ENCODE data around the gene ERMARD. TPM values are rescaled to one million over a fixed set of nuclear protein-coding genes. Genes with fewer than 3 reads are reported as not detected.

The ERMARD gene
- total RNA-seq, 1 donor from 2014 or later, result 35.6 TPM

GRCh38 chr6:169783401-169783800 lies 32.0 kb downstream of the ERMARD start:
- peak; percentile 31 for DNase-seq (ENCODE audit: low spot score)

- peak; percentile 25 for DNase-seq (ENCODE audit: low spot score)
Observed at GRCh38 chr6:169783971-169784820, 32.8 kb downstream of the ERMARD start.

- peak; percentile 29 for DNase-seq (ENCODE audit: low spot score)
Observed at GRCh38 chr6:169784821-169785340, 33.5 kb downstream of the ERMARD start.

GRCh38 chr6:169785566-169785965 lies 34.1 kb downstream of the ERMARD start:
- no peak for DNase-seq (ENCODE audit: low spot score)

GRCh38 chr6:169786349-169786748 lies 34.9 kb downstream of the ERMARD start:
- DNase-seq (ENCODE audit: low spot score), result no peak

GRCh38 chr6:169787797-169788196 lies 36.4 kb downstream of the ERMARD start:
- DNase-seq (ENCODE audit: low spot score), result peak; percentile 10

GRCh38 chr6:169788809-169789145 lies 37.4 kb downstream of the ERMARD start:
- no peak for DNase-seq (ENCODE audit: low spot score)

- peak; percentile 39 for DNase-seq (ENCODE audit: low spot score)
Observed at GRCh38 chr6:169789146-169789943, 37.9 kb downstream of the ERMARD start.

- DNase-seq (ENCODE audit: low spot score), result peak; percentile 82
Observed at GRCh38 chr6:169789944-169790927, 38.8 kb downstream of the ERMARD start.

- peak; percentile 36 for DNase-seq (ENCODE audit: low spot score)
Observed at GRCh38 chr6:169791721-169792131, 40.3 kb downstream of the ERMARD start.

GRCh38 chr6:169792306-169793015 lies 41.0 kb downstream of the ERMARD start:
- DNase-seq (ENCODE audit: low spot score), result peak; percentile 41

GRCh38 chr6:169793408-169793807 lies 42.0 kb downstream of the ERMARD start:
- DNase-seq (ENCODE audit: low spot score), result peak; percentile 37

GRCh38 chr6:169794317-169795055 lies 43.1 kb downstream of the ERMARD start:
- DNase-seq (ENCODE audit: low spot score), result no peak

- no peak for DNase-seq (ENCODE audit: low spot score)
Observed at GRCh38 chr6:169795196-169795595, 43.8 kb downstream of the ERMARD start.

- DNase-seq (ENCODE audit: low spot score), result no peak
Observed at GRCh38 chr6:169798764-169799473, 47.5 kb downstream of the ERMARD start.

GRCh38 chr6:169799474-169799926 lies 48.1 kb downstream of the ERMARD start:
- no peak for DNase-seq (ENCODE audit: low spot score)

GRCh38 chr6:169800116-169800667 lies 48.8 kb downstream of the ERMARD start:
- DNase-seq (ENCODE audit: low spot score), result no peak

GRCh38 chr6:169800668-169801395 lies 49.4 kb downstream of the ERMARD start:
- no peak for DNase-seq (ENCODE audit: low spot score)
